ENCODE measurements around the gene MRPL55. TPM values are rescaled to one million over a fixed set of nuclear protein-coding genes. Genes with fewer than 3 reads are reported as not detected.
A peak's percentile ranks its signal among the peaks of the same experiment; 100 is the strongest.

MRPL55 gene
- polyA plus RNA-seq, 3 donors, result 99.8 to 277 (median 104) TPM

- no peak overlapping the region for H2AFZ ChIP-seq (ENCODE audit: insufficient read depth, low read depth, low read length, poor library complexity, severe bottlenecking)
- intact Hi-C loops (cut with micrococcal nuclease), result loop anchor here in 1 of 2 donors (2.0 kb wide), 1 partner anchor 26 kb away; the partner anchor contains the start of gene MRPL55
- H3K36me3 ChIP-seq (replicated peaks in 1 of 2; ENCODE audit: control insufficient read depth in 1 of 2, insufficient read depth in 2 of 2, low read length in 2 of 2), result no peaks in the 10 kb centered on the region
- under 1% methylated on average over 73 of the region's 79 CpGs for WGBS (ENCODE audit: insufficient coverage)
- TF ChIP-seq, protein P1, sequence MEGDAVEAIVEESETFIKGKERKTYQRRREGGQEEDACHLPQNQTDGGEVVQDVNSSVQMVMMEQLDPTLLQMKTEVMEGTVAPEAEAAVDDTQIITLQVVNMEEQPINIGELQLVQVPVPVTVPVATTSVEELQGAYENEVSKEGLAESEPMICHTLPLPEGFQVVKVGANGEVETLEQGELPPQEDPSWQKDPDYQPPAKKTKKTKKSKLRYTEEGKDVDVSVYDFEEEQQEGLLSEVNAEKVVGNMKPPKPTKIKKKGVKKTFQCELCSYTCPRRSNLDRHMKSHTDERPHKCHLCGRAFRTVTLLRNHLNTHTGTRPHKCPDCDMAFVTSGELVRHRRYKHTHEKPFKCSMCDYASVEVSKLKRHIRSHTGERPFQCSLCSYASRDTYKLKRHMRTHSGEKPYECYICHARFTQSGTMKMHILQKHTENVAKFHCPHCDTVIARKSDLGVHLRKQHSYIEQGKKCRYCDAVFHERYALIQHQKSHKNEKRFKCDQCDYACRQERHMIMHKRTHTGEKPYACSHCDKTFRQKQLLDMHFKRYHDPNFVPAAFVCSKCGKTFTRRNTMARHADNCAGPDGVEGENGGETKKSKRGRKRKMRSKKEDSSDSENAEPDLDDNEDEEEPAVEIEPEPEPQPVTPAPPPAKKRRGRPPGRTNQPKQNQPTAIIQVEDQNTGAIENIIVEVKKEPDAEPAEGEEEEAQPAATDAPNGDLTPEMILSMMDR (IDR thresholded peaks at IDR 0.05), result no peak
- Mint-ChIP-seq H3K9me3 (peaks cover 0 to 2% (median 0%) of the 10 kb centered on the region in 7 donors), H3K27ac (peak overlapping the region; percentile 96 to 99 (median 98)), H3K36me3 (peaks cover 17 to 21% of the 10 kb centered on the region in 2 donors), H3K4me3 (peak overlapping the region; percentile 96 to 97), H3K4me1 (peaks cover 56% of the 10 kb centered on the region), H3K27me3 (ENCODE audit: low read depth in 3 of 3) (peaks cover 0 to 3% (median 0%) of the 10 kb centered on the region in 3 donors)
- H3K79me2 ChIP-seq (ENCODE audit: insufficient read depth, low read length), result peaks cover 89% of the 10 kb centered on the region
- H3K4me1 ChIP-seq (ENCODE audit: control insufficient read depth in 1 of 2, insufficient read depth in 2 of 2, low read length in 2 of 2), result peaks cover 56 to 58% of the 10 kb centered on the region in 2 donors
- H3K27ac ChIP-seq (ENCODE audit: low read depth in 1 of 2, low read length in 2 of 2), result peak overlapping the region; percentile 94 to 96
- H3K4me3 ChIP-seq (replicated peaks in 1 of 3; ENCODE audit: low read depth in 2 of 3, low read length in 3 of 3), result peak overlapping the region; percentile 69 to 93 (median 90)
- no peaks in the 10 kb centered on the region for H3K27me3 ChIP-seq (ENCODE audit: control insufficient read depth in 2 of 2, insufficient read depth in 2 of 2, low read length in 2 of 2)
- peak in 1 of 3 donors; percentile 46 for DNase-seq
- H3K9ac ChIP-seq (ENCODE audit: insufficient read depth, low read length, poor library complexity, severe bottlenecking), result peak overlapping the region; percentile 100
- peaks cover 62% of the 10 kb centered on the region for H4K20me1 ChIP-seq (ENCODE audit: insufficient read depth, low read length)
- H3K4me2 ChIP-seq (replicated peaks; ENCODE audit: extremely low read depth, low read length, poor library complexity, severe bottlenecking), result peak overlapping the region; percentile 86
- no peaks in the 10 kb centered on the region for H3K9me3 ChIP-seq (replicated peaks in 1 of 2; ENCODE audit: control insufficient read depth in 1 of 2, insufficient read depth in 1 of 2, low read length in 2 of 2)
These were observed 25.9 kb downstream of the MRPL55 start for GRCh38 chr1:228082918-228083870.

GRCh38 chr1:228082214-228082917, 26.7 kb downstream of the MRPL55 start, which contains the start of gene ARF1:
TSS of gene ARF1 (plus strand) at chr1:228082708. CDS start at chr1:228097115, 14,407 bp downstream.
- TF ChIP-seq, protein P1 (IDR thresholded peaks at IDR 0.05), result no peak
- H3K9me3 ChIP-seq (replicated peaks in 1 of 2; ENCODE audit: control insufficient read depth in 1 of 2, insufficient read depth in 1 of 2, low read length in 2 of 2), result no peaks in the 10 kb centered on the region
- WGBS (ENCODE audit: insufficient coverage), result under 1% methylated on average over 87 of the region's 87 CpGs
- Mint-ChIP-seq H3K27ac (peak within 1 kb of the TSS; percentile 96 to 99 (median 98)), H3K36me3 (peaks cover 13 to 14% of the 10 kb centered on the region in 2 donors), H3K4me3 (peak within 1 kb of the TSS; percentile 96 to 97), H3K4me1 (peaks cover 50% of the 10 kb centered on the region), H3K9me3 (peaks cover 0 to 2% (median 0%) of the 10 kb centered on the region in 7 donors), H3K27me3 (ENCODE audit: low read depth in 3 of 3) (peaks cover 0 to 2% (median under 1%) of the 10 kb centered on the region in 3 donors)
- peak within 1 kb of the TSS; percentile 94 to 96 for H3K27ac ChIP-seq (ENCODE audit: low read depth in 1 of 2, low read length in 2 of 2)
- peak; percentile 91 to 94 (median 93) for DNase-seq
- peak within 1 kb of the TSS; percentile 86 for H3K4me2 ChIP-seq (replicated peaks; ENCODE audit: extremely low read depth, low read length, poor library complexity, severe bottlenecking)
- peak within 1 kb of the TSS; percentile 89 to 93 (median 90) for H3K4me3 ChIP-seq (replicated peaks in 1 of 3; ENCODE audit: low read depth in 2 of 3, low read length in 3 of 3)
- peaks cover 58% of the 10 kb centered on the region for H4K20me1 ChIP-seq (ENCODE audit: insufficient read depth, low read length)
- peaks cover 48 to 50% of the 10 kb centered on the region in 2 donors for H3K4me1 ChIP-seq (ENCODE audit: control insufficient read depth in 1 of 2, insufficient read depth in 2 of 2, low read length in 2 of 2)
- H3K79me2 ChIP-seq (ENCODE audit: insufficient read depth, low read length), result peaks cover 81% of the 10 kb centered on the region
- H3K36me3 ChIP-seq (replicated peaks in 1 of 2; ENCODE audit: control insufficient read depth in 1 of 2, insufficient read depth in 2 of 2, low read length in 2 of 2), result no peaks in the 10 kb centered on the region
- H3K9ac ChIP-seq (ENCODE audit: insufficient read depth, low read length, poor library complexity, severe bottlenecking), result peak within 1 kb of the TSS; percentile 100
- intact Hi-C loops (cut with micrococcal nuclease), result loop anchor here in 1 of 2 donors (2.0 kb wide), 1 partner anchor 26 kb away; the partner anchor contains the start of gene MRPL55
- H2AFZ ChIP-seq (ENCODE audit: insufficient read depth, low read depth, low read length, poor library complexity, severe bottlenecking), result peak within 1 kb of the TSS; percentile 93
- no peaks in the 10 kb centered on the region for H3K27me3 ChIP-seq (ENCODE audit: control insufficient read depth in 2 of 2, insufficient read depth in 2 of 2, low read length in 2 of 2)

All from CD14-positive monocyte (primary cell).